Ishikawa (cell line): ENCODE data around the gene MTG1.

Experiments used
- CEBPB ChIP-seq: IDR thresholded peaks from 2 replicates; pipeline ENCODE4 v1.6.1; 2012
- CREB1 ChIP-seq: IDR thresholded peaks from 2 replicates; pipeline ENCODE4 v1.6.1; 2012; ENCODE audit warnings: low read depth
- EGR1 ChIP-seq: IDR thresholded peaks from 2 replicates; pipeline ENCODE4 v1.6.1; 2012
- EP300 ChIP-seq: IDR thresholded peaks from 2 replicates; pipeline ENCODE4 v1.6.1; 2012; ENCODE audit warnings: borderline replicate concordance
- FOXM1 ChIP-seq: IDR thresholded peaks from 2 replicates; pipeline ENCODE4 v1.6.1; 2012; ENCODE audit warnings: low read depth, borderline replicate concordance
- NFIC ChIP-seq: IDR thresholded peaks from 2 replicates; pipeline ENCODE4 v1.6.1; 2012
- RAD21 ChIP-seq: IDR thresholded peaks from 2 replicates; pipeline ENCODE4 v1.6.1; 2012; ENCODE audit warnings: low read depth
- TAF1 ChIP-seq: IDR thresholded peaks from 2 replicates; pipeline ENCODE4 v1.6.1; 2012; ENCODE audit warnings: low read depth, mild to moderate bottlenecking
- TCF12 ChIP-seq: IDR thresholded peaks from 2 replicates; pipeline ENCODE4 v1.6.1; 2012; ENCODE audit warnings: low read depth
- TEAD4 ChIP-seq: IDR thresholded peaks from 2 replicates; pipeline ENCODE4 v1.6.1; 2012
- YY1 ChIP-seq: IDR thresholded peaks from 2 replicates; pipeline ENCODE4 v1.6.1; 2012; ENCODE audit warnings: low read depth
- ZBTB7A ChIP-seq: IDR thresholded peaks from 2 replicates; pipeline ENCODE4 v1.6.1; 2012; ENCODE audit warnings: low read depth
- TF ChIP-seq, protein P1 (sequence below): IDR thresholded peaks from 2 replicates; pipeline ENCODE4 v1.6.1; 2012; ENCODE audit warnings: low read depth, mild to moderate bottlenecking
- TF ChIP-seq, protein P2 (sequence below): IDR thresholded peaks from 2 replicates; pipeline ENCODE4 v1.6.1; 2012
- TF ChIP-seq, protein P3 (sequence below): IDR thresholded peaks from 2 replicates; pipeline ENCODE4 v1.6.1; 2012

Gene MTG1

DNA sequence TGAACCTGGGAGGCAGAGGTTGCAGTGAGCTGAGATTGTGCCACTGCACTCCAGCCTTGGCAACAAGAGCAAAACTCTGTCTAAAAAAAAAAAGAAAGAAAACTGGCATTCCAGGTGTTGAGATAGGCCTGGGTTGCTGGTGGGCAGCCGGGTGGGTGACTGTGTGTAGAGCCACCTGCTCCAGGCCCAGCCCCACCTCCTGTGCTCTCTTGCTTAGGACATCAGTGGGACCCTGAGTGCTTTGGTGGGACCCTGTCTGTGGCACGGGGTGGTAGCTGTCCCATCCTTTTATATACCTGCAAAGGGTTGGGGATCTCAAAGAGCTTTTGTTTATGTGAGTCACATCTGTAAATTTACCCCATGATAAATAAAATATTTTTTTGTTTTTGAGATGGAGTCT, 8.7 kb upstream of the MTG1 start:
- no peak for TF ChIP-seq YY1
- TF ChIP-seq FOXM1: no peak
- TF ChIP-seq EP300: no peak
- TF ChIP-seq NFIC: no peak
- TF ChIP-seq, protein P1, sequence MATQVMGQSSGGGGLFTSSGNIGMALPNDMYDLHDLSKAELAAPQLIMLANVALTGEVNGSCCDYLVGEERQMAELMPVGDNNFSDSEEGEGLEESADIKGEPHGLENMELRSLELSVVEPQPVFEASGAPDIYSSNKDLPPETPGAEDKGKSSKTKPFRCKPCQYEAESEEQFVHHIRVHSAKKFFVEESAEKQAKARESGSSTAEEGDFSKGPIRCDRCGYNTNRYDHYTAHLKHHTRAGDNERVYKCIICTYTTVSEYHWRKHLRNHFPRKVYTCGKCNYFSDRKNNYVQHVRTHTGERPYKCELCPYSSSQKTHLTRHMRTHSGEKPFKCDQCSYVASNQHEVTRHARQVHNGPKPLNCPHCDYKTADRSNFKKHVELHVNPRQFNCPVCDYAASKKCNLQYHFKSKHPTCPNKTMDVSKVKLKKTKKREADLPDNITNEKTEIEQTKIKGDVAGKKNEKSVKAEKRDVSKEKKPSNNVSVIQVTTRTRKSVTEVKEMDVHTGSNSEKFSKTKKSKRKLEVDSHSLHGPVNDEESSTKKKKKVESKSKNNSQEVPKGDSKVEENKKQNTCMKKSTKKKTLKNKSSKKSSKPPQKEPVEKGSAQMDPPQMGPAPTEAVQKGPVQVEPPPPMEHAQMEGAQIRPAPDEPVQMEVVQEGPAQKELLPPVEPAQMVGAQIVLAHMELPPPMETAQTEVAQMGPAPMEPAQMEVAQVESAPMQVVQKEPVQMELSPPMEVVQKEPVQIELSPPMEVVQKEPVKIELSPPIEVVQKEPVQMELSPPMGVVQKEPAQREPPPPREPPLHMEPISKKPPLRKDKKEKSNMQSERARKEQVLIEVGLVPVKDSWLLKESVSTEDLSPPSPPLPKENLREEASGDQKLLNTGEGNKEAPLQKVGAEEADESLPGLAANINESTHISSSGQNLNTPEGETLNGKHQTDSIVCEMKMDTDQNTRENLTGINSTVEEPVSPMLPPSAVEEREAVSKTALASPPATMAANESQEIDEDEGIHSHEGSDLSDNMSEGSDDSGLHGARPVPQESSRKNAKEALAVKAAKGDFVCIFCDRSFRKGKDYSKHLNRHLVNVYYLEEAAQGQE: no peak
- TF ChIP-seq CREB1: no peak
- no peak for TF ChIP-seq ZBTB7A
- TF ChIP-seq TCF12: no peak
- no peak for TF ChIP-seq CEBPB
- no peak for TF ChIP-seq RAD21
- TF ChIP-seq, protein P2, sequence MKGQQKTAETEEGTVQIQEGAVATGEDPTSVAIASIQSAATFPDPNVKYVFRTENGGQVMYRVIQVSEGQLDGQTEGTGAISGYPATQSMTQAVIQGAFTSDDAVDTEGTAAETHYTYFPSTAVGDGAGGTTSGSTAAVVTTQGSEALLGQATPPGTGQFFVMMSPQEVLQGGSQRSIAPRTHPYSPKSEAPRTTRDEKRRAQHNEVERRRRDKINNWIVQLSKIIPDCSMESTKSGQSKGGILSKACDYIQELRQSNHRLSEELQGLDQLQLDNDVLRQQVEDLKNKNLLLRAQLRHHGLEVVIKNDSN: no peak
- TF ChIP-seq, protein P3, sequence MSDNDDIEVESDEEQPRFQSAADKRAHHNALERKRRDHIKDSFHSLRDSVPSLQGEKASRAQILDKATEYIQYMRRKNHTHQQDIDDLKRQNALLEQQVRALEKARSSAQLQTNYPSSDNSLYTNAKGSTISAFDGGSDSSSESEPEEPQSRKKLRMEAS: no peak
- TF ChIP-seq EGR1: no peak
- TF ChIP-seq TEAD4: no peak

DNA sequence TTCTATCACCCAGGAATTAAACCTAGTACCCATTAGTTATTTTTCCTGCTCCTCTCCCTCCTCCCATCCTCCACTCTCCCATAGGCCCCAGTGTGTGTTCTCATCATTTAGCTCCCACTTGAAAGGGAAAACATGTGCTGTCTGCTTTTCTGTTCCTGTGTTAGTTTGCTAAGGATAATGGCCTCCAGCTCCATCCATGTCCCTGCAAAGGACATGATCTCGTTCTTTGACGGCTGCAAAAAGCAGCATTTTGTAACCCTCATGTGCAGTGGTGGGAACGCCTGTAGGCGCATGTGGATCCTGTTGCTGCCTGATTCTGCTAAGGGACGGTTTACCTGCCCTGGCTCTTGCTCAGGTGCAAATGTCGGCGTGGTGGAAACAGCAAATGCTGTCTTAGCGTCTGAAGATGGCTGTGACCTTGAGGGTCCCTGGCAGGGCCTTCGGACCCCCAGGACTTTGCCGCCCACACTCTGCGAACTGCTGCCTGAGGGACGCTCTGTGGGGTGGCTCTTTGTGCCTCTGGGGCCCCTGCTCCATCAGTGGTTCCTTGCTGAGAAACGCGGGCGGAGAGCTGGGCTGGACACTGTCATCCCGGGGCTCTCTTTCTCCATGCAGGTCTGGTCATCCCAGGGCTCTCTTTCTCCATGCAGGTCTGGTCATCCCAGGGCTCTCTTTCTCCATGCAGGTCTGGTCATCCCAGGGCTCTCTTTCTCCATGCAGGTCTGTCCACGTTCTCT, 5.6 kb upstream of the MTG1 start:
- TF ChIP-seq FOXM1 (no peak), TEAD4 (no peak), CREB1 (no peak), YY1 (no peak), TCF12 (no peak), CEBPB (no peak), EP300 (no peak), EGR1 (no peak), RAD21 (no peak), TAF1 (no peak), ZBTB7A (no peak), NFIC (no peak)
- TF ChIP-seq, protein P3: no peak
- TF ChIP-seq, protein P2: no peak
- TF ChIP-seq, protein P1: no peak

DNA sequence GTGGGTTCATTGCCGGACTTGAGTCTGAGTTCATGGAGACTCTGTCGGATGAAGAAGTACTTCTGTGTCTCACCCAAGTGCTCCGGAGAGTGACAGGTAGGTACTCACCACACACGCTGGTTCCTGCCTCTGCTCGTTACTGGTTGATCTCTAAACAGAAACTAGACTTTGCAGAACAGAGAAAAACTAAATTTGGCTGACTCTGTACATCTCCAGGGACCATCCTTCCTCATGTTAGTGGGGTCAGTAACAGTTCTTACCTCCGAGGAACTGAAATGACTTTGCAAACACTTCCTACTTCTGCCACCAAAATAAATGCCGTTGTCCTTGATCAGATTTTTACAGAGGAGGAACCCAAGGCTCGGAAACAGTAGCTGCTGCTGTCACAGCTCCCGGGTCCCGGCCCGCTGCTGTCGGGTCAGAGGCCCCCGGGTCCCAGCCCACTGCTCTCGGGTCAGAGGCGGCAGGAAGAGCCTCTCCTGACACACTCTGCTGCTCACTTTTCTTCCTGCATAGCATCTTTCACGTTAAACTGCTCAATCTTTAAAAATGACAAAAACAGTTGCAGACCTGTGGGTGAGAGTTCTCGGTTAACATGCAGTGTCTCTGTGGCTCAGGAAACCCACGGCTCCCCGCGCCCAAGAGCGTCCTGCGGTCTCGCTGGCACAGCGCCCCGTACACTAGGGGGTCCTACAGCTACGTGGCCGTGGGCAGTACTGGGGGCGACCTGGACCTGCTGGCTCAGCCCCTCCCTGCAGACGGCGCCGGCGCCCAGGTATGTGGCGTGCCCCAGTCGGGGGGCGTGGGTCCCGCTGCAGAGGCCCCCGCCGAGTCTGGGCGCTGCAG, 4.8 kb upstream of the MTG1 start:
- TF ChIP-seq ZBTB7A: no peak
- TF ChIP-seq, protein P1: no peak
- TF ChIP-seq CREB1: no peak
- TF ChIP-seq, protein P3: no peak
- TF ChIP-seq EP300: no peak
- no peak for TF ChIP-seq YY1
- TF ChIP-seq RAD21: no peak
- TF ChIP-seq EGR1: no peak
- no peak for TF ChIP-seq FOXM1
- TF ChIP-seq TAF1: no peak
- no peak for TF ChIP-seq CEBPB
- no peak for TF ChIP-seq TEAD4
- no peak for TF ChIP-seq TCF12
- no peak for TF ChIP-seq NFIC
- TF ChIP-seq, protein P2: no peak
